Epithelial cell of esophagus (primary cell): Measurements from ENCODE around the gene GYPB.
"Not testable (repeated sequence)": the region's sequence is repeated elsewhere in the genome, so short reads cannot be mapped to it uniquely, and the experiment has no call there.

Source experiments
- DNase-seq: peaks from one replicate; pipeline ENCODE4 v3.0.0; 2010; ENCODE audit warnings: low read depth
- H3K4me3 ChIP-seq: 2 replicates; pipeline ENCODE4 v1.5.1; 2011; ENCODE audit warnings: mild to moderate bottlenecking, low read length, control low read depth
- TF ChIP-seq, protein P1 (sequence below): IDR thresholded peaks from 2 replicates; pipeline ENCODE4 v1.5.1; 2011; ENCODE audit warnings: low read depth, mild to moderate bottlenecking, low read length, control low read depth, inconsistent platforms; ENCODE audit not compliant: insufficient read depth; ENCODE audit errors: missing control alignments

The GYPB gene

GRCh38 chr4:144019277-144019676 is at the start of gene GYPB:
TSS of gene GYPB (minus strand) at chr4:144019380. CDS start at chr4:144019287, 93 bp downstream.
- H3K4me3 ChIP-seq, DNase-seq: not testable (repeated sequence)

- not testable (repeated sequence) for H3K4me3 ChIP-seq, DNase-seq
Measured at GRCh38 chr4:144061556-144061955, 42.4 kb upstream of the GYPB start.

DNA sequence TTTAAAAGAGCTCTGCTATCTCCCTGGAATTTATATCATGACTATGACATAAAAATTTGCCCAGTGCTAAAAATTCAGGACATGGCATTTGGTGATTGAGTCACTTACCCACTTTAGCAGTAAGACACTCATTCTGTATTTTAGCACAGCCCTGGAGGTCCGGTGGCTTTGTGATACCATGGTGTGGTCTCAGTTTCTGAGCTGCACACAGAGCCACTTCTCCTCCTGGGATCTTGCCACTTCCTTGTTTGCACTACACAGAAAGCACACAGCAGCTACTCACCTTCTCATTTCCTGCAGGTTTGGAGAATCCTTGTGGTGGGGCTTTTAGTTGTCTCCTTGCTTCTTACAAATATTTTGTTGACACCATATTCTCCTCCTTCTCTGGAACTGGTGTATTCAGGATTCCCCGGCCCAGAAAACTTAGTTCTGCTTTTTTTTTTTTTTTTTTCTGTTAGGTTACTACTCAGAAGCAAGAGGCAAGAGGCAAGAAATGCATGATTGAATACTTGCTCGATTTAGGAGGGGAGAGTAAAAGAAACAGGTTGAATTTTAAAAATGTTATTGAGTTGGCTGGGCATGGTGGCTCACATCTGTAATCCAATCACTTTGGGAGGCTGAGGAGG is 41.2 kb upstream of the GYPB start:
- not testable (repeated sequence) for H3K4me3 ChIP-seq, DNase-seq

- TF ChIP-seq, protein P1, sequence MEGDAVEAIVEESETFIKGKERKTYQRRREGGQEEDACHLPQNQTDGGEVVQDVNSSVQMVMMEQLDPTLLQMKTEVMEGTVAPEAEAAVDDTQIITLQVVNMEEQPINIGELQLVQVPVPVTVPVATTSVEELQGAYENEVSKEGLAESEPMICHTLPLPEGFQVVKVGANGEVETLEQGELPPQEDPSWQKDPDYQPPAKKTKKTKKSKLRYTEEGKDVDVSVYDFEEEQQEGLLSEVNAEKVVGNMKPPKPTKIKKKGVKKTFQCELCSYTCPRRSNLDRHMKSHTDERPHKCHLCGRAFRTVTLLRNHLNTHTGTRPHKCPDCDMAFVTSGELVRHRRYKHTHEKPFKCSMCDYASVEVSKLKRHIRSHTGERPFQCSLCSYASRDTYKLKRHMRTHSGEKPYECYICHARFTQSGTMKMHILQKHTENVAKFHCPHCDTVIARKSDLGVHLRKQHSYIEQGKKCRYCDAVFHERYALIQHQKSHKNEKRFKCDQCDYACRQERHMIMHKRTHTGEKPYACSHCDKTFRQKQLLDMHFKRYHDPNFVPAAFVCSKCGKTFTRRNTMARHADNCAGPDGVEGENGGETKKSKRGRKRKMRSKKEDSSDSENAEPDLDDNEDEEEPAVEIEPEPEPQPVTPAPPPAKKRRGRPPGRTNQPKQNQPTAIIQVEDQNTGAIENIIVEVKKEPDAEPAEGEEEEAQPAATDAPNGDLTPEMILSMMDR = no peak
- no peak overlapping the region for H3K4me3 ChIP-seq
- no peak for DNase-seq
Measured at GRCh38 chr4:144056800-144057199, 37.6 kb upstream of the GYPB start.

GRCh38 chr4:144055336-144055735 is 36.2 kb upstream of the GYPB start:
- not testable (repeated sequence) for DNase-seq, H3K4me3 ChIP-seq

GRCh38 chr4:144051494-144051893 is 32.3 kb upstream of the GYPB start:
- not testable (repeated sequence) for DNase-seq, H3K4me3 ChIP-seq

- DNase-seq, H3K4me3 ChIP-seq: not testable (repeated sequence)
Measured at GRCh38 chr4:144050631-144051030, 31.5 kb upstream of the GYPB start.

GRCh38 chr4:144049495-144050424 is 30.6 kb upstream of the GYPB start:
- not testable (repeated sequence) for DNase-seq, H3K4me3 ChIP-seq

- H3K4me3 ChIP-seq, DNase-seq: not testable (repeated sequence)
Measured at GRCh38 chr4:144044936-144045335, 25.8 kb upstream of the GYPB start.

DNA sequence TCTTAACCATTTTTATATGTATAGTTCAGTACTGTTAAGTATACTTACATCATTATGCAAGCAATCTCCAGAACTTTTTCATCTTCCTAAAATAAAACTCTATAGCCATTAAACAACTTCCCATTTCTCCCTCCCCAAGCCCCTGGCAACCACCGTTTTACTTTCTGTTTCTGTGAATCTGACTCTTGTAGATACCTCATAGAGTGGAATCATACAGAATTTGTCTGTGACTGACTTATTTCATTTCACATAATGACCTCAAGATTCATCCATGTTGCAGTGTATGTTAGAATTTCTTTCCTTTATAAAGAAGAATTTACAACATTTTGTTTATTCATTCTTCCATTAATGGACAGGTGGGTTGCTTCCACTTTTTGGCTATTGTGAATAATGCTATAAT is 13.4 kb upstream of the GYPB start:
- H3K4me3 ChIP-seq, DNase-seq: not testable (repeated sequence)

GRCh38 chr4:144031875-144032274 is 12.7 kb upstream of the GYPB start:
- H3K4me3 ChIP-seq, DNase-seq: not testable (repeated sequence)

- DNase-seq, H3K4me3 ChIP-seq: not testable (repeated sequence)
Measured at GRCh38 chr4:144031369-144031768, 12.2 kb upstream of the GYPB start.

GRCh38 chr4:144030708-144031107 is 11.5 kb upstream of the GYPB start:
- not testable (repeated sequence) for H3K4me3 ChIP-seq, DNase-seq

GRCh38 chr4:144026682-144027081 is 7.5 kb upstream of the GYPB start:
- not testable (repeated sequence) for H3K4me3 ChIP-seq, DNase-seq

DNA sequence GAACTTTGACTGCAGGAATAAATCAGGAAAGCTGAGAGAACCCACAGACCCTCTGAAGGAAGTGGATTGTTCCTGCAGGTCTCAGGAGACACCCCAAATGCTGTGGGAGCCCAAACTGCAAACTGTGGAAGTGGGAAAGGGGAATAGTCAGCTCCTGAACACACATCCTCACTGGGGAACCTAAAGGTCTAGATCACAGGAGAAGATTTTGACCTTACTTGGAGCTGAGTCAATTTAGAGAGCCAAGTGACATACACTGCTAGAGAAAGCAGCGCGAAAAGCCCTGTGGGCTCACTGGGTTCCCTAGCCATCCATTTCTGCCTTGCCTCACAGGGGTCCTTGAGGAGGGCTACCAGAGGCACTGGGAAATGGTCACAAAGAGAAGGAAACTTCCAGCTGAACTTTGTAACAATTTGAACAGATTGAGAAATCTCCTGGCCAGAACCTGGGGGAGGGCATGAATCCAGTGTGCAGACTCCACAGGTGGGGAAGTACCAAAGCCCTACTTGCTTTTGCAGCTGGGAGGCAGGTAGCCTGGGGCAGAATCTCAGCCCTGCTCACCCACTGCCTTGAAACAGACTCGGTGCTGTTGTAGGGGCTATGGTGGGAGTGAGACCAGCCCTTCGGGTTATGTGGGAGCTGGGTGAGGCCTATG is 5.3 kb upstream of the GYPB start:
- not testable (repeated sequence) for DNase-seq, H3K4me3 ChIP-seq

DNA sequence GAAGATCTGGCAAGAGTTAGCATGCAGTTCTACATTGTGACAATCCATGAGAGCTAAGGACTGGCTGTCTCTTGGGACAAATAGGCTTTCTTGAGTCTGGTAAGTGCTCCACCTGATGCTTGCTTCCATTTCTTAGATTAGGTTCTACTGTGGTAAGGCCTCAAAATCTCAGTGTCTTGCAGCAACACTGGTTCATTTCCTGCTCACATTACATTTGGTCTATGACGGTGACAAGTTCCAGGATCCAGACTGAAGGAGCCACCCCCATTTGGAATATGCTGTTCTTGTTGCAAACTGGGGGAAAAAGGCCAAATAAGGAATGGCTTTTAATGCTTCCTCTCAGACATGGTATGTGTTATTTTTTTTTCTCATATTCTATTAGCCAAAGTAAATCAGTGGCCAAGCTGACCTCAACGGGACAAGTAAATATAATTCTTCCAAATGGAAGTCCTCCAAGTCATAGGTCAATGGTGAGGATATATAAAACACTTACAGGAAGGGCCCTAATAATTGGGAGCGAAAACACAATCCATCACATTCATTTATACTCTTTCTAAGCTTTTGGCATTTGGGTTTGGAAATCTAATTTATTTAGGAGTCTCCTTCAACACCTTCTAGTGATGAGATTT is 3.7 kb upstream of the GYPB start:
- not testable (repeated sequence) for H3K4me3 ChIP-seq, DNase-seq
